Stimulated activated CD4-positive, alpha-beta T cell treated with anti-CD3 and anti-CD28 coated beads, Interleukin-2, amount 100 ng/mL, for 48 hours (primary cell): Measurements from ENCODE around the gene LITAF.
"Not testable (repeated sequence)": the region's sequence is repeated elsewhere in the genome, so short reads cannot be mapped to it uniquely, and the experiment has no call there.

Experiments used
- DNase-seq, 2 donors: peaks; one replicate each; pipeline ENCODE4 v3.0.0-alpha.2; 2020

Gene LITAF

GRCh38 chr16:11620243-11621003, 33.7 kb upstream of the LITAF start:
- no peak for DNase-seq

- no peak for DNase-seq
These were observed 32.7 kb upstream of the LITAF start for GRCh38 chr16:11619327-11619851.

GRCh38 chr16:11618107-11618717, 31.5 kb upstream of the LITAF start:
- DNase-seq = no peak

GRCh38 chr16:11615748-11616447, 29.2 kb upstream of the LITAF start:
- no peak for DNase-seq

GRCh38 chr16:11614587-11615175, 28.0 kb upstream of the LITAF start:
- no peak for DNase-seq

GRCh38 chr16:11613381-11614303, 26.9 kb upstream of the LITAF start:
- no peak for DNase-seq

GRCh38 chr16:11612665-11613025, 25.9 kb upstream of the LITAF start:
- DNase-seq = no peak

- no peak for DNase-seq
These were observed 25.3 kb upstream of the LITAF start for GRCh38 chr16:11611871-11612664.

- DNase-seq = no peak
These were observed 23.9 kb upstream of the LITAF start for GRCh38 chr16:11610580-11610979.

GRCh38 chr16:11610121-11610505, 23.4 kb upstream of the LITAF start:
- no peak for DNase-seq

- DNase-seq = no peak
These were observed 22.9 kb upstream of the LITAF start for GRCh38 chr16:11609474-11610120.

- no peak for DNase-seq
These were observed 19.2 kb upstream of the LITAF start for GRCh38 chr16:11605891-11606290.

GRCh38 chr16:11605564-11605886, 18.8 kb upstream of the LITAF start:
- DNase-seq = no peak

GRCh38 chr16:11604783-11605563, 18.3 kb upstream of the LITAF start:
- no peak for DNase-seq

- DNase-seq = not testable (repeated sequence)
These were observed 17.6 kb upstream of the LITAF start for GRCh38 chr16:11604296-11604695.

- DNase-seq = no peak
These were observed 16.6 kb upstream of the LITAF start for GRCh38 chr16:11603331-11603750.

- no peak for DNase-seq
These were observed 15.6 kb upstream of the LITAF start for GRCh38 chr16:11602321-11602720.

- no peak for DNase-seq
These were observed 15.2 kb upstream of the LITAF start for GRCh38 chr16:11601911-11602310.

- DNase-seq = no peak
These were observed 14.7 kb upstream of the LITAF start for GRCh38 chr16:11601425-11601824.

- DNase-seq = no peak
These were observed 12.9 kb upstream of the LITAF start for GRCh38 chr16:11599579-11599978.
